ENCODE results near the gene RFPL4AL1. TPM values are rescaled to one million over a fixed set of nuclear protein-coding genes. Genes with fewer than 3 reads are reported as not detected.
A peak's percentile ranks its signal among the peaks of the same experiment; 100 is the strongest.
"Not testable (repeated sequence)": the region's sequence is repeated elsewhere in the genome, so short reads cannot be mapped to it uniquely, and the experiment has no call there.

Gene RFPL4AL1
- total RNA-seq = not detected
- long read RNA-seq = 0 reads

DNA sequence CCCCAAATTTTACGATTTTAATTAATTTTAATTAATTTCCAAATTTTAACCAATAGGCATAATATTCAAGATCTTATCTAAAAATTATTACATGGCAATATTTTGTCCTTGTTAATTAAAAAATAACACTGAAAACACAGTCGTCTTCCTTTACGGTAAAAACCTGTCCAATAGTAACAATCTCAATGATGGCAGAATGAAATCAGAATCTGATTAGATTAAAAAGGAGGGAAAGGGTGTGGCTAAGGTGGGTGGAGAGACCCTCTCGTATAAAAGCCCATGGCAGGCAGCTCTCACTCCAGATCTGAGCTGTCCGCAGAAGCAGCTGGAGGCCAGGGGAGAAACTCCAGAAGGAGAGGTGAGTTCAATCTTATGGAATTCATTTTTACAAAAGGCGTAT, at the start of gene RFPL4AL1:
RFPL4AL1 (plus strand) TSS at position 301 of the 400 bp plus-strand sequence. CDS start 2,687 bp downstream, outside the sequence.
- ATAC-seq; intact Hi-C loops (cut with DNase I); DNase-seq: not testable (repeated sequence)

DNA sequence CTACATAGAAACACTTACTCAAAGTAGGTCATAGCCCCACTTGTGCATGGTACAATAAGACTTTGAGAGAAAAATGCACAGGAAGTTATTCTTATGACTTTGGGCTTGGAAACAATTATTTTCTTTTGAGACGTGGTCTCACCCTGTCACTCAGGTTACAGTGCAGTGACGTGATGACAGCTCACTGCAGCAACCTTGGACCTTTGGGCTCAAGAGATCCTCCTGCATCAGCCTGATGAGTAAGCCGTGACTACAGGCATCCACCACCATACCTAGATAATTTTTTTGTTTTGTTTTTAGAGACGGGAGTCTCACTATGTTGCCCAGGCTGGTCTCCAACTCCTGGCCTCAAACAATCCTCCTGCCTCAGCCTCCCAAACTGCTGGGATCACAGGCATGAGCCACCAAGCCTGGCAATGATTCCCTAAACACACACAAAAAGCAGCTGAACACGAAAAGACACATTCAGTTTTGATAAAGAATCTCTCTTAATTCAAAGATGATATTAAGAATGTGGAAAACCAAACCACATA, 48.6 kb upstream of the RFPL4AL1 start:
- ATAC-seq (no peak), DNase-seq (no peak)
- intact Hi-C loops (cut with DNase I) = no loop called here

DNA sequence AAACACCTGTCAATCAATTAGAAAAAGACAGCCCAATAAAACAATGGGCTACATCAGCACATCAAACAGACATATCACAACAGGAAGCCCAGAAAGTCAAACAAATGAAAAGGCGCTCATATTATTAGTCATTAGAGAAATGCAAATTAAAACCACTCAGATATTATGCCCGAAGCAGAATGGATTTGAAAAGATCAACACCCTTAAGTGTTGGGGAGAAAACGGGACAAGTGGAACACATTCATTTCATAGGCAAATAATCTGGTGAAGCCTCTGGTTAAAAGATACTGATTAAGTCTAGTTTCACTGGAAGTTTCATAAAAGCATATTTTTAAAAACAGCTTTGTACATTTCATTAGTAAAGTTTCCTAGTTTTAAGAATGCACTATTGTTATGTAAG, 48.1 kb upstream of the RFPL4AL1 start:
- no peak for ATAC-seq
- no peak for DNase-seq
- intact Hi-C loops (cut with DNase I) = no loop called here

DNA sequence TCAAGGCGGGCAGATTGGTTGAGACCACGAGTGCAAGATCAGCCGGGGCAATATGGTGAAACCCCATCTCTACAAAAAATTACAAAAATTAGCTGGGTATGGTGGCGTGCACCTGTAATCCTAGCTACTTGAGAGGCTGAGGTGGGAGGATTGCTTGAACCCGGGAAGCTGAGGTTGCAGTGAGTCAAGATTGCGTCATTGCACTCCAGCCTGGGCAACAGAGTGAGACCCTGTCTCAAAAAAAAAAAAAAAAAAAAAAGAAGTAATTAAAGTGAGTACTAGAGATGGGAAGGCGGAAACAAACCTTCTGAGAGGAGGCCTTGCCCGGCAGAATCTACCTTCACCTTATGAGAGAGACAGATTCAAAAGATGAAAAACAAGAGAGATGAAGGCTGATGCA, 45.4 kb upstream of the RFPL4AL1 start:
- DNase-seq = no peak
- intact Hi-C loops (cut with DNase I) = no loop called here
- ATAC-seq = no peak

DNA sequence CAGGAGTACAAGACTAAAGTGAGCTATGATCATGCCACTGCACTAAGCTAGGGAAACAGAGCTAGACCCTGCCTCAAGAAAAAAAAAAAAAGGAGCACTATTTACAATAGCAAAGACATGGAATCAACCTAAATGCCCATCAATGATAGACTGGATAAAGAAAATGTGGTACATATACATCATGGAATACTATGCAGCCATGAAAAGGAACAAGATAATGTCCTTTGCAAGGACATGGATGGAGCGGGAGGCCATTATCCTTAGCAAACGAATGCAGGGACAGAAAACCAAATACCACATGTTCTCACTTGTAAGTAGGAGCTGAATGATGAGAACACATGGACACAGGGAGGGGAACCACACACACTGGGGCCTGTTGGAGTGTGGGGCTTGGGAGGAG, 38.5 kb upstream of the RFPL4AL1 start:
- ATAC-seq; DNase-seq; intact Hi-C loops (cut with DNase I): not testable (repeated sequence)

DNA sequence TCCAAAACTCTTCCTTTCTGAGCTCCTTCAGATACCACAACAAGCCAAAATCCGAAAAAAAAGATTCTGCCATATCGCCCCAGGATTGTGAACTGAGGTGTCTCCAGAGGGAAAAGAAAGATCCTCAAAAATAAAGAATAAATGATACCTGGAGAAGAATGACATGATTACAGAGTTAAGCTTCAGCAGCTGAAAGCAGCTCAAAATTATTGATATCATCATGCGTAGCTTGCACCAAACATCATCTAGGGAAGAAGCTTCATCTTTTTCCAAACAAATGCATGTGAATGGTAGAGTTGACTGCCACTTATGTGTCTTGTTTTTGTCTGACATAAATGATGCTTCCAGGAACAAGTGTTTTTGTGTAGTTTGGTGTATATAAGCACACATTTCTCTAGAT, 30.6 kb upstream of the RFPL4AL1 start, which contains the start of gene NLRP9:
NLRP9 (minus strand) TSS at position 101 of the 400 bp plus-strand sequence; CDS start at position 73, 28 bp downstream.
- DNase-seq = no peak
- intact Hi-C loops (cut with DNase I) = no loop called here
- no peak for ATAC-seq

DNA sequence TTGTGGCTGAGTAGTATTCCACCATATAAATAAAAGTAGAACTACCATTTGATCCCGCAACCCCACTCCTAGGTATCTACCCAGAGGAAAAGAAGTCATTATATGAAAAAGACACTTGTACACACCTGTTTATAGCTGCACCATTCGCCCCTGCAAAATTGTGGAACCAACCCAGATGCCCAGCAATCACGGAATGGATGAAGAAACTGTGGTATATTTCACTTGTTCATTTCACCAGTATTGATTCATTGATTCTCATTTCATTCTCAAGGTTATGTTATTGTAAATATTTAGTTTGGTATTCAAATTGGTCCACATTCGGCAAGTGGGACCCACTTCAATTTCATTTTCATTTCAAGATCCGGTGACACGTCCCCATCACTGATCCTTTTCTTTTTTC, 18.2 kb upstream of the RFPL4AL1 start:
- intact Hi-C loops (cut with DNase I) = no loop called here
- ATAC-seq = no peak
- no peak for DNase-seq

DNA sequence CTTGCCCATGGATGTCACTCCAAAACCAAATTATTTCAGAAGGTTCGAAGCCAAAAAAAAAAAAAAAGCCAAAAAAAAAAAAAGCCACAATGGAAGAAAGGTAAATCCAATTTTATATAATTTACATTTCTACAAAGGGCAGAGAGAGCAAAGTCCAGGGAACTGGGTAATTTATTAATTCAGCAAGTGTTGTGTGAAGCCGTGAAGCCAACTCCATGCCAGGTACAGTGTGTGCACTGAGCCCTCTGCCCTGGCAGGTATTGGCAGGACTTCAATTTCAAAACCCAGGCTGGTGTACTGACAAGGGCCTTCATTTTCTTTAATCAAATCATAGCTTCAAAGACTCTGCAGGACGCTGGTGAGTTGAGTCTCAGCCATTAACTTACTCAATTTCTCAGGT, 15.5 kb upstream of the RFPL4AL1 start:
- intact Hi-C loops (cut with DNase I) = no loop called here
- ATAC-seq = no peak
- DNase-seq = no peak

DNA sequence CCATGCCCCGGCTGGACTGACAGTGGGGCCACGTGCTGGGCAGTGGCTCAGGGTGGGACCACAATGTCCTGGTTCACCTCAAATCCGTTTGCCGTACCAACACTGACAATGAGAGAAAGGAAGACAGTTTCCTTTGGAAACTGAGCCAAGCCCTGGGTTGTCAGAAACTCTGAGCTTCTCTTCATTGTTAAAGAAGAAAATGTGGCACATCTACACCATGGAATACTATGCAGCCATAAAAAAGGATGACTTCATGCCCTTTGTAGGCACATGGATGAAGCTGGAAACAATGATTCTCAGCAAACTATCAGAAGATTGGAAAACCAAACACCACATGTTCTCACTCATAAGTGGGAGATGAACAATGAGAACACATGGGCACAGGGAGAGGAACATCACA, 12.1 kb upstream of the RFPL4AL1 start:
- ATAC-seq; DNase-seq; intact Hi-C loops (cut with DNase I): not testable (repeated sequence)

DNA sequence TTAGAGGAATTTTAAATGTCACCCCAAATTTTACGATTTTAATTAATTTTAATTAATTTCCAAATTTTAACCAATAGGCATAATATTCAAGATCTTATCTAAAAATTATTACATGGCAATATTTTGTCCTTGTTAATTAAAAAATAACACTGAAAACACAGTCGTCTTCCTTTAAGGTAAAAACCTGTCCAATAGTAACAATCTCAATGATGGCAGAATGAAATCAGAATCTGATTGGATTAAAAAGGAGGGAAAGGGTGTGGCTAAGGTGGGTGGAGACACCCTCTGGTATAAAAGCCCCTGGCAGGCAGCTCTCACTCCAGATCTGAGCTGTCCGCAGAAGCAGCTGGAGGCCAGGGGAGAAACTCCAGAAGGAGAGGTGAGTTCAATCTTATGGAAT, 10.1 kb upstream of the RFPL4AL1 start, which contains the start of gene RFPL4A:
RFPL4A (plus strand) TSS at position 301 of the 400 bp plus-strand sequence. CDS start 2,704 bp downstream, outside the sequence.
- DNase-seq; intact Hi-C loops (cut with DNase I); ATAC-seq: not testable (repeated sequence)

DNA sequence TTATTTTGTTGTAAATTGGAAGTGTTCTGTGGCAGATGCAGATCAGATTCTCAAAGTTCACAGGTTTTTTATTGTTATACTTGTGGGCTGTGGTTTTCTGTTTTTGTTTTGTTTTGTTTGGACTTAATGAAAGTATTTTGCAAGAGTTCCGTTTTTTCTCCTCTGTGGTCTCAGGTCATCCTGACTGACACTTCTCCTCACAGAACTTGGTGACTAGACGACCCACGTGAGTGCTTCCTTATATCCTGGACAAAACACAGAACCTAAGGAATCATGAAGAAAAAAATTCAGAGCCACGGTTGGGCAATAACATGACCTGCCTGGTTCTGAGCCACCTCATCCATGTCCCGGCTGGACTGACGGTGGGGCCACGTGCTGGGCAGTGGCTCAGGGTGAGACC, 2.5 kb upstream of the RFPL4AL1 start:
- ATAC-seq (no peak), DNase-seq (no peak)
- intact Hi-C loops (cut with DNase I) = no loop called here

DNA sequence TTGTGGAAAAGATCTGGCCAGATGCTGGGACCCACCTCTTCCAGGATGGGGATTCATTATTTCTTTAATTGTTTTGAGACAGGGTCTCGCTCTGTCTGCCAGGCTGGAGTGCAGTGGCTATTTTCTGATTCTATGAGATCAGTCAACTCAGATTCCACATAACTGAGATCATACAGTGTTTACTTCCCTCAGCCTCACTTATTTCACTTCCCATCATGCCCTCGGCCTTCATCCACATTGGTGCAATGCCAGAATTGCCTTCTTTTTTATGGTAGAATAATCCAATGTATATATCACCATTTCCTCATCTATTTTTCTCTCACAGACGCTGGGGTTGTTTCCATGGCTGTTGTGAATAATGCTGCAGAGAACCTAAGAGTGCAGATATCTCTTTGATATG, 714 bp downstream of the RFPL4AL1 start:
- intact Hi-C loops (cut with DNase I); ATAC-seq; DNase-seq: not testable (repeated sequence)

DNA sequence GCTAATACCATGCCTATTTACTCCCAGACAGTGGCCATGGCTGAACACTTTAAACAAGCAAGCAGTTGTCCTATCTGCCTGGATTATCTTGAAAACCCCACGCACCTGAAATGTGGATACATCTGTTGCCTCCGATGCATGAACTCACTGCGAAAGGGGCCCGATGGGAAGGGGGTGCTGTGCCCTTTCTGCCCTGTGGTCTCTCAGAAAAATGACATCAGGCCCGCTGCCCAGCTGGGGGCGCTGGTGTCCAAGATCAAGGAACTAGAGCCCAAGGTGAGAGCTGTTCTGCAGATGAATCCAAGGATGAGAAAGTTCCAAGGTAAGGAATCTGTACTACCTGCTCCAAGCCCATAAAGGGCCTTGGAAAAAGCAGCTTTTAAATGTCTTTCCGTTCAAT, 8.6 kb downstream of the RFPL4AL1 start:
- ATAC-seq (no peak), DNase-seq (no peak)
- intact Hi-C loops (cut with DNase I) = no loop called here

DNA sequence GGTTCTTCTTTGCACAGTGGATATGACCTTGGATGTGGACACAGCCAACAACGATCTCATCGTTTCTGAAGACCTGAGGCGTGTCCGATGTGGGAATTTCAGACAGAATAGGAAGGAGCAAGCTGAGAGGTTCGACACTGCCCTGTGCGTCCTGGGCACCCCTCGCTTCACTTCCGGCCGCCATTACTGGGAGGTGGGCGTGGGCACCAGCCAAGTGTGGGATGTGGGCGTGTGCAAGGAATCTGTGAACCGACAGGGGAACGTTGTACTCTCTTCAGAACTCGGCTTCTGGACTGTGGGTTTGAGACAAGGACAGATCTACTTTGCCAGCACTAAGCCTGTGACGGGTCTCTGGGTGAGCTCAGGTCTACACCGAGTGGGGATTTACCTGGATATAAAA, 9.4 kb downstream of the RFPL4AL1 start:
- intact Hi-C loops (cut with DNase I) = no loop called here
- ATAC-seq = no peak

DNA sequence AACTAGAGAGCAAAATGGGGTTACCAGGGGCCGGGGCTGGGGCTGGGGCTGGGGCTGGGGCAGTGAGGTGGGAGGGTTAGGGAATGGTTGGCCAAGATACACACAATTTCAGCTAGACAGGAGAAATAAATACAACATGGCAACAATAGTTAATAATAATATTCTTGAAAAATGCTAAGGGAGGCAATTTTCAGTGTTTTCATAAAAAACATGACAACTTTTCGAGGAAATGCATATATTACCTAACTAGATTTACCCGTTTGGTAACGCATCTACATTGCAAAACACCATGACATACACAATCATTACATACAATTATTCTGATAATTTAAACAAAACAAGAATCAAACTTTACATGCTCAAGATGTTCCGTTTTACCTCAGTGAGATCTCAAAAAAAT, 12.2 kb downstream of the RFPL4AL1 start:
- ATAC-seq (no peak), DNase-seq (no peak)
- intact Hi-C loops (cut with DNase I) = no loop called here

More for the DNA sequence above, 9.4 kb downstream of the RFPL4AL1 start:
- no peak for DNase-seq

DNA sequence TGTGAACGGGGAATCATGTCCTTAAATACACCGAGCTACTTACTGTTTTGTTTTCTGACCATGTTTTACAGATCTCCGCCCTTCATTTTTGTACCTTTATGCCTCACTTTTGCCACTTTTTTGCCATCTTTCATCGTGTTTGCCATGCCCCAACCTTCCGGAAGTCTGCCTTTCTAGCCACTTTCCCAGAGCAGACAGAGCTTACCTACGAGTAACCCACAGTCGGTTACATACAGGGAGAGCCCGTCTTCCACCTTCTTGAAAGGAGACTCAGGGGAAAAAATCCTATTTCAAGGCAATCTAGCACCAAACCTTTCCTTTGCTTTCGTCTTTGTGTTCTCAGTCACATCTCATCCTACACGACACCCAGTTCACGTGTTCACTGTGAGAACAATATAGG, 26.1 kb downstream of the RFPL4AL1 start:
- intact Hi-C loops (cut with DNase I) = no loop called here
- ATAC-seq = no peak

DNA sequence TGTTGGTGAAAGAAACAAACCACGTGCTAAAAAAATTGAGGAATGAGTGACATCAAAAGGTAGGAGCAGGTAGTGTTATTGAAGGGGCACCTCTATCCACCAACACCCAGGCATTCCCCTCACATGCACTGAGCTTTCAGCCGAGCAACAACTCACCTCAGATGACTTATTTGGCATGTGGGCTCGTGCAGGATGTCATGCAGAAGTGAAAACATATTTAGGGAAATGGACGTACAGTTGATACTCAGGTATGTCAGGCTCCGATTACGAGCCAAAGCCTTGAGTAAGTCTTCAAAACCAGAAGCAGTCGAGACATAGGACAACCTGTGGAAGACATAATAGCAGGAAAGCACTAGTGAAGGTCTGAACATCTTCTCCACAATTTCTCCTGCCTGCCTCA, 32.5 kb downstream of the RFPL4AL1 start:
- DNase-seq (no peak), ATAC-seq (no peak)
- intact Hi-C loops (cut with DNase I) = no loop called here

More for the DNA sequence above, 26.1 kb downstream of the RFPL4AL1 start:
- no peak for DNase-seq

DNA sequence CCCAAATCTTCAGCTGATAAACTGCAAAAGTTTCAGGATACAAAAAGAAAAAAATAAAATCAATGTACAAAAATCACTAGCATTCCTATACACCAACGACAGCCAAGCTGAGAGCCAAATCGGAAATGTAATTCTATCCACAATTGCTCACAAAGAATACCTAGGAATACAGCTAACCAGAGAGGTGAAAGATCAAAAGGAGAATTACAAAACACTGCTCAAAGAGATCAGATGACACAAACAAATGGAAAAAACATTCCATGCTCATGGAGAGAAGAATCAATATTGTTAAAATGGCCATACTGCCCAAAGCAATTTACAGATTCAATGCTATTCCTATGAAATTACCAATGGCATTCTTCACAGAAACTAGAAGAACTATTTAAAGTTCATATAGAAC, 33.4 kb downstream of the RFPL4AL1 start:
- ATAC-seq = no peak

DNA sequence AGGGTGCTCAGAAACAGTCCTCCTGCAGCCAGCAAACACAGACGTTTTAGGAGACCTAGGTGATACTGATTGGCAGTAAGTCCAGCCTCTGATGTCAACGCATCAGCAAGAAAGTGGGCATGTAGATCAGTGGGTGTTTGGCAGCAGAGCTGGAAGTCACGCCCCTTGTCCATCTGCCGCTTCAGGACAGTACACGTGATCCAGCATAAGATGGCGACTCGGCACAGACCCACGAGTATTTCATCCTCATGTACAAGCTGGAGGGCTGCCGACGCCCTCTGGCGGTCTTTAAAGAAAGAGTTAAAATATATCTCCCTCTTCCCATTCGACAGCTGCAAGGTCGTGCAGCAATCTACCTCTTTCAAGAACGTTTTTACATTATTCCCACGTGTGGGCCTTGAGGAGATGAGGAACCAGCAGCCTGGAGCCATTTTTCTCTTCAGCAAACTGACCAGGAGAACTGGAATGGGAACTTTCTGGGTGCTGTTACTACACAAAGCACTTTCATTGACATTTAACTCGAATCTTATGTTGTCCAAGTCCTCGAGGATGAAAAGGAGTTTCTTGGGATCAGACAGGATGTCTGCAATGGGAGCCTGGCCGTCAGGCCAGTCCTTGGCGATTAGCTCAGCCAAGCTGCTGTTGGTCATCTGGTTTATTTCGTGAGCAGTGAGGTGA, 40.6 kb downstream of the RFPL4AL1 start:
- intact Hi-C loops (cut with DNase I) = no loop called here
- ATAC-seq (peak; percentile 55 to 66), DNase-seq (peak; percentile 64)

More for the DNA sequence above, 33.4 kb downstream of the RFPL4AL1 start:
- DNase-seq = no peak
- intact Hi-C loops (cut with DNase I) = no loop called here

DNA sequence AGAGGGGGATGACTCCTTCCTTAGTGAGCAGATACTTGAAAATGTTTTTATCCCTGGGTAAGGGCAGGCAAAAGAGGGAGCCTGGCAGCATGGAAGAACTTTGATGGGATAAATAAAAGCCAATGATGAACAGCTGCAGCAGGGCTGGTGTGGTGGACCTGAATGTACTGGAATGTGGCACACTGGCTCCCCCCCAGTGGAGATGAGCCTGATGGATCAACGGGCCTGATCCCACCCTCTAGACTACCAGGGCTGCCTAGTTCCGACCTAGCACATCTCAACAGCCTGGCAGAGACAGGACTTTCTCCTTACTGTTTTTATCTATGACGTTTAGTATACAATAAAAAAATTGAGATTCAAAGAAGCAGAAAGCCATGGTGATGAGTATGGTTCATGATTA, 42.4 kb downstream of the RFPL4AL1 start:
- intact Hi-C loops (cut with DNase I) = no loop called here
- no peak for ATAC-seq

DNA sequence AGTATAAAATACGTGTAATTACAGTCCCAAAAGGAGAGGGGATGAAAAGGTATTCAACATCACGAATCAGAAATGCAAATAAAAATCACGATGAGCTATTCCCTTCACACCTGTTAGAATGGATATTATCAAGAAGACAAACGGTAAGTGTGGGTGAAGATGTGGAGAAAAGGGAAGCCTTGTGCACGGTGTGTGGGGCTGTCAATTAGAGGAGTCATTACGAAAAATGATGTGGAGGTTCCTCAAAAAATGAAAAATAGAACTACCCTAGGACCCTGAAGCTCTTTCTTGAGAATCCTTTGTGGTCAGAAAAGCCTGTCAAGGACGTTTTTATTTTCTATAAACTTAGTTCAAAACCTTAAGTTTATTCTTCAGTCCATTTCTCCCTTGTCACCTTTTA, 43.5 kb downstream of the RFPL4AL1 start:
- intact Hi-C loops (cut with DNase I) = no loop called here
- ATAC-seq (no peak), DNase-seq (no peak)

More for the DNA sequence above, 42.4 kb downstream of the RFPL4AL1 start:
- DNase-seq = no peak

Measured in left cardiac atrium (tissue), 4 donors.